COLO668 (cell line): Measurements from ENCODE around the gene SFXN2.
"Not testable (repeated sequence)": the region's sequence is repeated elsewhere in the genome, so short reads cannot be mapped to it uniquely, and the experiment has no call there.

Experiments
- DNase-seq: peaks from one replicate; lab custom pipeline; 2025; ENCODE audit not compliant: unreplicated experiment; lab: John Stamatoyannopoulos, UW

Gene SFXN2

GRCh38 chr10:102718220-102718619 is 3.8 kb downstream of the SFXN2 start:
- no peak for DNase-seq

GRCh38 chr10:102720337-102720736 is 5.9 kb downstream of the SFXN2 start:
- no peak for DNase-seq

- DNase-seq, result no peak
Measured at GRCh38 chr10:102720775-102721301, 6.4 kb downstream of the SFXN2 start.

- DNase-seq, result no peak
Measured at GRCh38 chr10:102721954-102722353, 7.5 kb downstream of the SFXN2 start.

GRCh38 chr10:102723989-102724388 is 9.6 kb downstream of the SFXN2 start:
- DNase-seq, result no peak

- no peak for DNase-seq
Measured at GRCh38 chr10:102726274-102726673, 11.8 kb downstream of the SFXN2 start.

GRCh38 chr10:102727037-102727818 is 12.8 kb downstream of the SFXN2 start:
- DNase-seq, result no peak

- DNase-seq, result peak; percentile 60
Measured at GRCh38 chr10:102729029-102730026, 14.9 kb downstream of the SFXN2 start.

- DNase-seq, result no peak
Measured at GRCh38 chr10:102731222-102731800, 16.9 kb downstream of the SFXN2 start.

GRCh38 chr10:102732661-102733060 is 18.2 kb downstream of the SFXN2 start:
- no peak for DNase-seq

GRCh38 chr10:102735065-102735562 is 20.7 kb downstream of the SFXN2 start:
- DNase-seq, result no peak

GRCh38 chr10:102738692-102739121 is 24.3 kb downstream of the SFXN2 start:
- DNase-seq, result no peak

- no peak for DNase-seq
Measured at GRCh38 chr10:102740229-102740628, 25.8 kb downstream of the SFXN2 start.

- no peak for DNase-seq
Measured at GRCh38 chr10:102741726-102742237, 27.3 kb downstream of the SFXN2 start.

GRCh38 chr10:102742313-102742712 is 27.9 kb downstream of the SFXN2 start:
- not testable (repeated sequence) for DNase-seq

GRCh38 chr10:102743078-102743587 is 28.7 kb downstream of the SFXN2 start:
- DNase-seq, result no peak

GRCh38 chr10:102743588-102744373 is 29.3 kb downstream of the SFXN2 start, which contains the start of gene WBP1L:
Gene WBP1L (plus strand): TSS chr10:102743948. CDS start chr10:102744054, 106 bp downstream.
- peak; percentile 90 for DNase-seq

GRCh38 chr10:102744374-102745051 is 30.1 kb downstream of the SFXN2 start:
- no peak for DNase-seq

- no peak for DNase-seq
Measured at GRCh38 chr10:102745157-102745556, 30.7 kb downstream of the SFXN2 start.
